IMR-90 (cell line): ENCODE measurements around the gene C2orf74.
"Not testable (repeated sequence)": the region's sequence is repeated elsewhere in the genome, so short reads cannot be mapped to it uniquely, and the experiment has no call there.

Experiments used
- CHD1 ChIP-seq: IDR thresholded peaks from 2 replicates; pipeline ENCODE4 v1.6.1; 2012; ENCODE audit warnings: low read depth, low read length, improper control_type of control experiment
- CTCF ChIP-seq: conservative IDR thresholded peaks from 2 replicates; pipeline ENCODE4 v1.5.1; 2012; ENCODE audit warnings: mild to moderate bottlenecking, low read depth, low read length, improper control_type of control experiment
- POLR2A ChIP-seq: IDR thresholded peaks from 2 replicates; pipeline ENCODE4 v1.6.1; 2012; ENCODE audit warnings: mild to moderate bottlenecking, low read depth, low read length
- SMC3 ChIP-seq: fragments of 150-350 bp; IDR thresholded peaks from 2 replicates; pipeline ENCODE4 v1.6.1; 2016; ENCODE audit warnings: low read depth, mild to moderate bottlenecking, antibody characterized with exemption, low read length, moderate library complexity

GRCh38 chr2:61194646-61195045, 32.7 kb downstream of the C2orf74 start:
- not testable (repeated sequence) for TF ChIP-seq POLR2A, CTCF, CHD1, SMC3
